HG03354 (cell line): ENCODE data around the gene NTRK2.

Source experiments
- ATAC-seq: cut with Tn5 transposase; IDR thresholded peaks from one replicate; pipeline ENCODE4 v1.9.1; 2021; ENCODE audit warnings: mild to moderate bottlenecking; ENCODE audit not compliant: unreplicated experiment, poor library complexity, severe bottlenecking

The NTRK2 gene

GRCh38 chr9:84808416-84808815 is 138.9 kb downstream of the NTRK2 start:
- ATAC-seq, result no peak

- ATAC-seq, result no peak
These were observed 141.7 kb downstream of the NTRK2 start for GRCh38 chr9:84811072-84811750.

GRCh38 chr9:84811751-84812074 is 142.2 kb downstream of the NTRK2 start:
- no peak for ATAC-seq

GRCh38 chr9:84812355-84812754 is 142.8 kb downstream of the NTRK2 start:
- no peak for ATAC-seq

GRCh38 chr9:84812847-84813246 is 143.3 kb downstream of the NTRK2 start:
- ATAC-seq, result no peak

GRCh38 chr9:84815554-84815953 is 146.0 kb downstream of the NTRK2 start:
- no peak for ATAC-seq

- no peak for ATAC-seq
These were observed 147.5 kb downstream of the NTRK2 start for GRCh38 chr9:84817038-84817437.

GRCh38 chr9:84818791-84819190 is 149.3 kb downstream of the NTRK2 start:
- no peak for ATAC-seq

- ATAC-seq, result no peak
These were observed 150.0 kb downstream of the NTRK2 start for GRCh38 chr9:84819491-84819991.

GRCh38 chr9:84821431-84821830 is 151.9 kb downstream of the NTRK2 start:
- ATAC-seq, result no peak

- ATAC-seq, result peak; percentile 82
These were observed 153.2 kb downstream of the NTRK2 start for GRCh38 chr9:84822589-84823233.

GRCh38 chr9:84823421-84824271 is 154.1 kb downstream of the NTRK2 start:
- peak; percentile 58 for ATAC-seq

- ATAC-seq, result no peak
These were observed 157.8 kb downstream of the NTRK2 start for GRCh38 chr9:84827216-84827765.

GRCh38 chr9:84828046-84828445 is 158.5 kb downstream of the NTRK2 start:
- ATAC-seq, result no peak

- ATAC-seq, result no peak
These were observed 159.9 kb downstream of the NTRK2 start for GRCh38 chr9:84829471-84829870.

- ATAC-seq, result no peak
These were observed 160.6 kb downstream of the NTRK2 start for GRCh38 chr9:84829997-84830696.

GRCh38 chr9:84831377-84831776 is 161.8 kb downstream of the NTRK2 start:
- no peak for ATAC-seq

- no peak for ATAC-seq
These were observed 162.9 kb downstream of the NTRK2 start for GRCh38 chr9:84832453-84832852.

GRCh38 chr9:84834426-84834825 is 164.9 kb downstream of the NTRK2 start:
- no peak for ATAC-seq

- no peak for ATAC-seq
These were observed 166.2 kb downstream of the NTRK2 start for GRCh38 chr9:84835745-84836144.
